IPS-11a (cell line): ENCODE measurements around the gene CELF5.
"Not testable (repeated sequence)": the region's sequence is repeated elsewhere in the genome, so short reads cannot be mapped to it uniquely, and the experiment has no call there.

Experiments used
- H3K4me3 ChIP-seq: one replicate; pipeline ENCODE4 v1.5.1; 2013; ENCODE audit warnings: low read depth, low read length, control low read depth

The CELF5 gene

GRCh38 chr19:3206216-3206953, 18.1 kb upstream of the CELF5 start:
- H3K4me3 ChIP-seq = no peak overlapping the region

GRCh38 chr19:3207461-3208242, 16.8 kb upstream of the CELF5 start:
- no peak overlapping the region for H3K4me3 ChIP-seq

- H3K4me3 ChIP-seq = no peak overlapping the region
Observed at GRCh38 chr19:3208317-3209207, 15.9 kb upstream of the CELF5 start.

- H3K4me3 ChIP-seq = no peak overlapping the region
Observed at GRCh38 chr19:3210347-3211017, 14.0 kb upstream of the CELF5 start.

GRCh38 chr19:3211191-3211590, 13.3 kb upstream of the CELF5 start:
- H3K4me3 ChIP-seq = no peak overlapping the region

GRCh38 chr19:3213159-3213558, 11.3 kb upstream of the CELF5 start:
- no peak overlapping the region for H3K4me3 ChIP-seq

- no peak overlapping the region for H3K4me3 ChIP-seq
Observed at GRCh38 chr19:3216874-3217273, 7.6 kb upstream of the CELF5 start.

- H3K4me3 ChIP-seq = no peak overlapping the region
Observed at GRCh38 chr19:3220576-3220975, 3.9 kb upstream of the CELF5 start.

- not testable (repeated sequence) for H3K4me3 ChIP-seq
Observed at GRCh38 chr19:3221576-3221975, 2.9 kb upstream of the CELF5 start.

GRCh38 chr19:3222709-3223108, 1.8 kb upstream of the CELF5 start:
- no peak overlapping the region for H3K4me3 ChIP-seq

- H3K4me3 ChIP-seq = no peak overlapping the region
Observed at GRCh38 chr19:3225169-3225485, 666 bp downstream of the CELF5 start.

- H3K4me3 ChIP-seq = peak overlapping the region; percentile 13
Observed at GRCh38 chr19:3225677-3226093, 1.2 kb downstream of the CELF5 start.

GRCh38 chr19:3227054-3227626, 2.7 kb downstream of the CELF5 start:
- H3K4me3 ChIP-seq = no peak overlapping the region

- H3K4me3 ChIP-seq = no peak overlapping the region
Observed at GRCh38 chr19:3229346-3229743, 4.9 kb downstream of the CELF5 start.

GRCh38 chr19:3229888-3230496, 5.5 kb downstream of the CELF5 start:
- H3K4me3 ChIP-seq = no peak overlapping the region

- H3K4me3 ChIP-seq = no peak overlapping the region
Observed at GRCh38 chr19:3231288-3231687, 6.8 kb downstream of the CELF5 start.

- H3K4me3 ChIP-seq = no peak overlapping the region
Observed at GRCh38 chr19:3233116-3233515, 8.7 kb downstream of the CELF5 start.

GRCh38 chr19:3233831-3234230, 9.4 kb downstream of the CELF5 start:
- no peak overlapping the region for H3K4me3 ChIP-seq

GRCh38 chr19:3234800-3235199, 10.3 kb downstream of the CELF5 start:
- no peak overlapping the region for H3K4me3 ChIP-seq

GRCh38 chr19:3235604-3236003, 11.1 kb downstream of the CELF5 start:
- H3K4me3 ChIP-seq = not testable (repeated sequence)
